Measurements from ENCODE around the gene IKZF2.

Gene IKZF2

GRCh38 chr2:212995920-212996319 is 155.5 kb downstream of the IKZF2 start:
- no peak for DNase-seq

- DNase-seq = no peak
These were observed 156.4 kb downstream of the IKZF2 start for GRCh38 chr2:212994976-212995375.

- DNase-seq = no peak
These were observed 160.3 kb downstream of the IKZF2 start for GRCh38 chr2:212991120-212991519.

DNA sequence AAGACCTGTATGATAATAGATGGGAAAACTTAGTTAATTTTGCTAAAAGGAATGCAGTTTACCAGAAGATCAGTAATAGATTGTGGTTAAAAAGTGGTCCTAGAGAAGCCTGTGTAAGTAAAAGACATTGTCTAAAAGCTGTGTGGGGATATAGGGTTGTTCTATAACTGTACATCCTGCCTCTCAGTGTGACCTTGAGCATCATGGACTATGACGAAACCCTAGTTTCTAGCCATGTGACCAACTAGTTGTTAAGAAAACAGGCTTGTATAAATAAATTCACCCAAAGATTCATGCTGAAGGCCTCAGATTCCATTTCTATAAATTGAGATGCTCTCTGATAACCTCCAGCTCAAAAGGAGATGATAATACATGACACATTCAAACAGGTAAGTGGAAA is 160.7 kb downstream of the IKZF2 start:
- no peak for DNase-seq

GRCh38 chr2:212987492-212987891 is 163.9 kb downstream of the IKZF2 start:
- no peak for DNase-seq

GRCh38 chr2:212984129-212984528 is 167.3 kb downstream of the IKZF2 start:
- no peak for DNase-seq

DNA sequence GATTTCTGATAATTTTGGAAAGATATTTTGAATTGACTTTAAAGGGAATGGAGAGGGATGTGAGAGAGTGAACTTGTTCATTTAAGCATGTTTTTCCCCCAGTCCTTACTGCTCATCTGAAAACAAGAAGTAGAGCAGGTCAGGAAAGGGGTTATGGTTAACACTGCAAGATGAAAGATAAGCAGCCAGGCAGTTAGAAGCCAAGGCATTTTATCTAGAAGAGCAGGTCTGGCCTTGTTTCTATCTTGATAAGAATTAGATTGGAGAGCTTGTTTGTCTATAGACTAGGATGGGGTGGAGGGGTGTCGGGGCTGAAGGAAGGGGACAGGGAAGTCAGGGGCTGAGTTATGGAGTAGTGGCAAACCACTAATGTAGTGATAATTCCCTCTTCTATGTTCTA is 171.6 kb downstream of the IKZF2 start:
- peak; percentile 69 for DNase-seq

GRCh38 chr2:212979046-212979612 is 172.3 kb downstream of the IKZF2 start:
- no peak for DNase-seq

DNA sequence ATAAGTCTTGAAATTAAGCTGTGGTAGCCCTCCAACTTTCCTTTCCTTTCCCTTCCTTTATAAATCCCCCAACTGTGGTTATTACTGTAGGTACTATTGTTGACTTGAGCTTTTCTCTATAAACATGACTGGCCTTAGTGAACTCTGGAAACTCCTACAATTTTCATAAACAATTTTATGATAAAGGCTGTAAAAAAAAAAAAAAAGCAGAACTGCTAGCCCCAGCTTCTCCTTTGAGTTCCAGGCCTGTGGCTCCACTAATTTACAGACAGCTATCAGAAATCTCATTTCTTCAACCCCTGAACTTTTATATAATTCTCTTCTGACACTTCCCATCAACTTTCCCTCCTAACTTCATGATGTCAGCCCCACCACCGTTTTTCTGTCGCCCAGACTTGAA is 174.3 kb downstream of the IKZF2 start:
- DNase-seq = no peak

- no peak for DNase-seq
These were observed 176.1 kb downstream of the IKZF2 start for GRCh38 chr2:212975333-212975732.

- DNase-seq = no peak
These were observed 176.7 kb downstream of the IKZF2 start for GRCh38 chr2:212974692-212975091.

- no peak for DNase-seq
These were observed 178.1 kb downstream of the IKZF2 start for GRCh38 chr2:212973347-212973746.

GRCh38 chr2:212970132-212970531 is 181.3 kb downstream of the IKZF2 start:
- DNase-seq = no peak

GRCh38 chr2:212968284-212969081 is 182.9 kb downstream of the IKZF2 start:
- DNase-seq = no peak

DNA sequence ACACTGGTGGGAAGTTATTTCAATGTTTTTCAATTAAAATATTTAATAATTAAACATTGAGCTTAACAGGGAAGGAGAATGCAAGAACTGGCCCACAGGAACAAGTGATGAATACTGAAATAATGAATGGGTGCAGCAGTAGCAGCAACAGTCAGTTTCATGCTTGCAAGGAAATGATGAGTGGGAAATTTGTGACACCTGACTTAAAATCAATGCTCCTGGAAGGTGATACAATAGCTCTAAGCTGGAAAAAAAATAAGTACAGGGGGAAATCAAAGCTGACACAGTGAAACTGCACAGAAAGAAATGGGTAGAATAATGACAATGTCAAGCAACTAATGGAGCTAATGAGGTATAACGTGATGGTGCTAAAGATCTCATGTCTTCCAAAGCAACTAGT is 184.5 kb downstream of the IKZF2 start:
- no peak for DNase-seq

DNA sequence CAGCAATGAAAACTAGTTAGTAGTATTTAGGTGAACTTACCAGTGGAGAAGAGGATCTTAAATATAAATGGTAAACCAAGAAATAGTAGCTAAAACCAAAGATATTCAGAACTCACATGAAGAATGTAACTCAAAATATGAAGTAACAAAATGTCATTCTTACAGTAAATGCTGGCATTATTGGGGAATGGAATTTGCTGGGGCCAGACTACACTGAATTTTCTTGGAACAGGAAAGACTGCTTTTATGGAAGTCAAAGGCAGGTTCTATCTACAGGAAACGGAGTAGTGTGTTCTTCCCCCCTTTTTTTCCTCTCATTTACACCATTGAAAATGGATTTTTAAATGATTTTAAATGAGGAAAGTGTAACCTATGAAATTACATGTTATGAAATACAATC is 188.7 kb downstream of the IKZF2 start:
- no peak for DNase-seq

DNA sequence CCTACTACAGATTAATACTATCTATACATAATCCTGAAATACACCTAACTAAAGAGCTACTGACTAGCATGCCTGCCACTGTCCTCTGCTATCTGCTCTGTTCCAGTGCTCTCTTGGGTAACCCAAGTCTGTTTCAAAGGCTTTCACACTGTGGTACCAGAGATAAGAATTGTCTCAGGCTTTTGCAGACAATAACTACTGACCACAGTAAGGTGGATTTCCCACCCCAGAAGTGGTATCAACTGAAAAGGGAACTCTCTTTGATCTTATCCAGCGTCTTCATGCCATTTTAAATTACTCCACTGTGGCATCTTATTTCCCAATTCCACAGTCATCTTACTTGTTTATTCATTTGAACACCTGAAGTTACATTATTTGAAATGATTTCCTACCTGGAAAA is 190.2 kb downstream of the IKZF2 start:
- DNase-seq = no peak

DNA sequence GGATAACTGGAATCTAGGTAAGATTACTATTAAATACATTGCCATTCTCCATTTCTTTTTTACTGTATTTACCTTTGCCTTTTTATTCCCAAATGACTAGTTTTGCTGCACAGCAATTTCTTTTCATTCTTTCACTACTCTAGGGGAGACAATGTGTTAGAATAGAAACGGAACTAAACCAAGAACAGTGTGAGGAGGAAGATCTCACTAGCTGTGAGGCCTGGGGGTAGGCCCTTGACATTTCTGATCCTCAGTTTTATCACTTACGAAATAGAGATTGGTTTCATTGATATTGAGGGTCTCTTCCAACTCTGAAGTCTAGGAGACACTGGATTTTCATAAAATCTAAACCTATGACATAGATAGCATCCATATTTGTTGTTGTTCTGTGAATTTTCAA is 191.1 kb downstream of the IKZF2 start:
- DNase-seq = no peak

- DNase-seq = no peak
These were observed 191.8 kb downstream of the IKZF2 start for GRCh38 chr2:212959471-212960117.

GRCh38 chr2:212958757-212959295 is 192.6 kb downstream of the IKZF2 start:
- DNase-seq = no peak

DNA sequence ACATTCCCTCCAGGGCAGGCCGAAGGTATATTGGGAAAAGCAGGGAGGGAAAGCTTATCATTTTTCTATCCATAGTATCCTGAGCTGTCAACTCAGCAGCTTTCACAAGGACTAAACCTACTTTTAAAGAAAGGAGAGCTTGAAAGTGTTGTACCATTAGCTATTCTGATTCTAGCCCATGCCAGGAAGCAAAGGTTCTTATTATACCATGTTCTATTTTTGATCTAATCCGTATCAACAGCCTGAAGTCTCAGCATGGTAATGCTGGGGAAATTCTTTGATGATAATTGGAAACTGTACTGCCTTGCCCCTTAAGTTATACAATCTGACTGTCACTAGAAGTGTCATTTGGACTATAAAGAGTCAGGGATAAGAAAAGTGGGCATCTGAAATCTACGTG is 193.3 kb downstream of the IKZF2 start:
- DNase-seq = no peak

DNA sequence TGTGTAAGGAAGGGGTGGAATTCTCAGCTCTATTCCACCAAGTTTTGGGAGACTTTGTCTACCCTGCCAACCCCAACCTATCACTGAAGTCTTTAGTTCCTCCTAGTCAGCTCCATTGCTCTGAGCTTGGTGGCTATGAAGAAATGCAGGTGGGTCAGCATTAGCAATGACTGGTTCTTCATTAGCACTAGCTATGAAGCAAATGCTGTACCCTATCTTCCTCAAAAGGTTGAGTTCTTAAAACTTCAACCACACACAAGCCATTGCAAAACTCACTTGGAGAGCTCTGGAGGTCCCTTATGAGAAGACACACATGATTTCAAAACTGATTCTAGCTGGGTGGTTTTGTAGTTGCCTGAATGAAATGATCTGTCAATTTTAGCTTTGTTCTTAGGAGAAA is 193.8 kb downstream of the IKZF2 start:
- no peak for DNase-seq

DNA sequence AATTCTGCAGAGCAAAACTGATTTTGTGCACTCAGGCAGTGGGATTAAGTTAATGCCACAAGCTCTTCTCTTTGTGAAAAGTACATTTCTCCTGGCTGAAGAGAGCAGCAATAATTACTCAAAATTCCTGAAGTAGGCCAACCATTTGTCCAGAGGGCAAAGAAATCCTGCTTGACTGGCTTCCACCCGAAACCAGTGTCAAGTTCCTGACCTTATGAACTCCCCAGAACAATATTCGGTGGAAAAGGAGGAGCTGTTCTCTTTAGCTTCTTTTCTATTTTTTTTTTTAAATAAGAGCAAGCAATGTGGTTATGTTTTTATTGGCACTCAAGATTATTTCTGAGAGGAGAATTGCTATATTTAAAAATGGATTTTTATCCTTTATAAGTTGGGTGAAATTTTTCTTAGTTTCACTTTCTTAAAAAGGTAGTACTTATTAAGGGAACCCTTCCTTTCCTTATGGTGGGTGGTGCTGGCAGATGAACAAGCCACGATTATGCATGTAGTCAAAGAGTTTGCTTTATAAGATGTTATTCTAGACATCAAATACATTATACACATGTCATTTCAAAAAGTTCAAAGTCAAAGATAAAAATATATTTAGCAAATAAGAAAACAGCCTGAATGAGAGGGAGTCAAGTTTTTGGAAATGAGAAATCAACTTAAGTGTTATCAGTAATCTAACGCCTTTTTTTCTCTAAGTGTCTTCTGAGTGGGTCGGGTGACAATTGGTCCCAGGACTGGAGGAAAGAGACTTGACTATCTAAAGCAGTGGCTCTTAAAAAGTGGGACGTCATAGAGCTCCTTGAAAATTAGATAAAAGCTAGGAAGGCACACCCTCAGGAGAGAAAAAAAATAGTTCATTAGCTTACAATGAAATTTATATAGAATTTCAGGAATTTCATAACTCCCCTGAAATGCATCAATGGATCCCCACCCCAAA is 194.5 kb downstream of the IKZF2 start:
- no peak for DNase-seq

All from KG1 (cell line).